GM19099 (cell line): Measurements from ENCODE around the gene SRC.

Source experiments
- POLR2A ChIP-seq: IDR thresholded peaks from 3 replicates; pipeline ENCODE4 v1.6.1; 2011; ENCODE audit warnings: low read depth; ENCODE audit not compliant: insufficient read length; ENCODE audit errors: extremely low read depth

The SRC gene

GRCh38 chr20:37345339-37346235, at the start of gene SRC:
Gene SRC (plus strand): TSS chr20:37346140. CDS start chr20:37384154, 38,014 bp downstream.
- TF ChIP-seq POLR2A = peak; percentile 46

DNA sequence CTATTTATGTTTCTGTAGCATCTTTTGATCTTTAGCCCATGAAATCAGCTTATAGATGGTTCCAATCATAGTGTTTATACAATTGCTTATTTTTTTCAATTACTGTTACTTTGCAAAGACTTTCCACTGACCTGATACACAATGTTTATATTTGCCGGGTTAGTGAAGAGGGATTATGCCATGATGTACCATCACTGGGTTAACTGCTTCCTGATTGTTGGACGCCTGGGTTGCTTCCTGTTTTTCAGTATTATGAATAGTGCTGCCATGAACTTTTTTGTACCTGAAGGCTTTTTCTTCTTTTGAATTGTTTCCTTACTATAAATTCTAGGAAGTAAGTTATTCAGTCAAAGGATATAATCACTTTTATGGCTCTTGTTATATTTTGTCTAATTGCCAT, 49.6 kb upstream of the SRC start:
- no peak for TF ChIP-seq POLR2A

- no peak for TF ChIP-seq POLR2A
These were observed 48.7 kb upstream of the SRC start for GRCh38 chr20:37297066-37297736.

DNA sequence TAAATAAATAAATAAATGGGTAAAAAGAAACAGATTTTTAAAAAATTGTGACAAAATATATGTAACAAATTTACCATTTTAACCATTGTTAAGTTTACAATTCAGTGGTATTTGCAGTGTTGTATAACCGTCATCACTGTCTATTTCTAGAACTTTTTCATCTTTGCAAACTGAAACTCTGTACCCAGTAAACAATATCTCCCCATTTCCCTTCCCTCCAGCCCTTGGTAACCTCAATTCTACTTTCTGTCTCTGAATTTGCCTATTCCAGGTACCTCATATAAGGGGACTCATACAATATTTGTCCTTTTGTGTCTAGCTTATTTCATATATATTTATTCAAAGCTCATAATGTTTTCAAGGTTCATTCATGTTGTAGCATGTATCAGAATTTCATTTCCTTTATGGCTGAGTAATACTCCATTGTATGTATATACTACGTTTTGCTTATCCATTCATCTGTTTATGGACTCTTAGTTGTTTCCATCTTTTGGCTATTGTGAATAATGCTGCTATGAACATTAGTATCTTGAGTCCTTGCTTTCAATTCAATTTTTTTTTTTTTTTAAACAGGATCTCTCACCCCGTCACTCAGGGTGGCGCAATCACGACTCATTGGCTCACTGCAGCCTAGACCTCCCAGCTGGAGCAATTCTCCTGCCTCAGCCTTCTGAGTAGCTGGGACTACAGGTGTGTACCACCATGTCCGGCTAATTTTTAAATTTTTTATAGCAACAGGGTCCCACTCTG, 47.6 kb upstream of the SRC start:
- no peak for TF ChIP-seq POLR2A

GRCh38 chr20:37299718-37300528, 46.0 kb upstream of the SRC start:
- TF ChIP-seq POLR2A = no peak

DNA sequence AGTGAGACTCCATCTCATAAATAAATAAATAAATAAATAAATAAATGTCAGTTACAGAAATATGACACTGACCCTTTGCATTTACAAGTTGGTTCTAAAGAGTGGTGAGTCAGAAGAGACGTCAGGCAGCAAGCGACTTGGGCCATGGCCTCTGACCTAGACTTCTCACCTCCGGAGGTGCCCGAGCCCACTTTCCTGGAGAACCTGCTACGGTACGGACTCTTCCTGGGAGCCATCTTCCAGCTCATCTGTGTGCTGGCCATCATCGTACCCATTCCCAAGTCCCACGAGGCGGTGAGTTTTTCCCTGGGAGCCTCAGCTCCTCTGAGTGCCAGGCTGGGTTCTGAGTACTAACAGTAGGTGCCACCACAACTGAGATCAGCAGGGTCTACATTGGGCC, 44.8 kb upstream of the SRC start:
- TF ChIP-seq POLR2A = no peak

GRCh38 chr20:37301558-37301957, 44.4 kb upstream of the SRC start:
- no peak for TF ChIP-seq POLR2A

- no peak for TF ChIP-seq POLR2A
These were observed 43.0 kb upstream of the SRC start for GRCh38 chr20:37302981-37303380.

- TF ChIP-seq POLR2A = no peak
These were observed 42.3 kb upstream of the SRC start for GRCh38 chr20:37303637-37304036.

DNA sequence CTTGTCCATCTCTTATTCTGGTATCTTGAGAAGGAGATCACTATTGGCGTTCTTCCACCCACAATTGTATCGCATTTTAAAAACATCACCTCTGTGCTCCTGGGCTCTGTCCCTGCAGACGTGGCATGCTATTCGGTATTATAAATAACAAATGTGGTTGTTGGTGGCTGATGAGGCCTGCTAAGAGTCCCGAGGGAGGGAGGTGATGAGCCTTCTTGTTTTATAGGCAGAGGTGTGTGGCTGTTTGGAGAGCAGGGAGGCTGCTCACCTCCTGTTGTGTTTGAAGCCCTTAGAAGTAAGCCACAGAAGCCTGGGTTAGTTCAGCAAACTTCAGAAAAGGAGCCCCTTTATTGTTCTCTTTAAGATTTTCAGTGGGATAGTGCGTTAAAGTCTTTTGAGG, 40.9 kb upstream of the SRC start:
- no peak for TF ChIP-seq POLR2A

DNA sequence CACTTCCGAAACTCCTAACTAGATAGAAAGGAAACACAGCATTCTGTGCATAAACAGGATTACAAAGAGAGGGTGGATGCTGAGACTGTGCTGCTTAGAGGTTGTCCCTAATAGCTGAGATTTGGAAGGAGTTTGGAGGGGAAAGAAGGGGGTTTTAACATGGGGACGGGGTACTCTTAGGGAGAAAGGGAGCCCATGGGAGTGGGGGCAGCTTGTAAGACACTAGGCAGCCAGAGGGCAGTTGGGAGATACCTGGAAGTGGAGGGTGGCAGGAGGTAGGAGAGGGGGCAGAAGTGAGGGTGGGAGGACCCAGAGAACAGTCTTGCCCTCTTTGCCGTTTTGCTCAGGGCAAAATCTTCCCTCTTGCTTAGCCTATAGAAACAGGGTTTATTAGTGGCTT, 40.1 kb upstream of the SRC start:
- TF ChIP-seq POLR2A = no peak

DNA sequence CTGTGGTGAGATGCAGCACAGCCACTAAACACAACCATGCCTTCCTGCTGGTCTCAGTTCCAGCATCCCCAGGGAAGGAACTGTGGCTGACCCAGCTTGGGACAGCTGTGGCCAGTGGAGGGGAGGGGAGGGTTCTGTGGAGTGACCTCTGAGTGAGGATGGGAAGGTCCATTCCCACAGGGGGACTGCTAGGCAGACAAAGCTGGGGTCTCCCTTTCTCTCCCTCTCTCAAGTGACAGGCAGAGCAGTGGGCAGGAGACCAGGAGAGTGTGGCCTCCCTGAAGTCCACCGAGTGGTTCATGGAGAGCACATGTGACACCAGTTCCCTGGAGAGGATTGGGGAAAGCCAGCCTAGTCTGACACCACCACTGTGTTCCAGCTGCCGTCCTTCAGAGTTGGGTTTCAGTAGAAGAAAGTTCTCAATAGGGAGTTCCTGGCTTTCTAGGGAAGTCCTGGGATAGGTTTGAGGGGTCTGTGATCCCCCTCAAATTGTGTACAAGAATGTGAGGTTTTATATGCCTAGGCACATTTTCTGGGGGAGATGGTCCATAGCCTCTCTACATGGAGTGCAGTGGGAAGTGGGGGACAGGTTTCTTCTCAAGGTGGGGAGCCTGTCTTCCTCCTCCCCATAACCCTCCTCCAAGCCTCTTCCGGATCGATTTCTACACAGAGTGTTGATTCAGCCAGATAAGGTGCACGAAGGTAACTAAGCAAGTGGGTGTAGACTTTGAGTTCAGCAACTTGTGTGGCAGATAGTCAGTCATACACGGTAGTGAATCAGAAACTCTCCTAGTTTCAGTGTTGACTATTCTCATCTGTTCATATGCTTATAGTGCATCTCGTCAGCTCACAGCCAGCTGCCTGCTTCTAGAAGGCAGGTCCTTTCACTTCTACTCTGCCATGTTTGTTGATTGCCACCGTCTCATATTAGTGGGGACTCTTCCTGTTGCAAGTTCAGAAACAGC, 37.6 kb upstream of the SRC start:
- TF ChIP-seq POLR2A = peak; percentile 42

DNA sequence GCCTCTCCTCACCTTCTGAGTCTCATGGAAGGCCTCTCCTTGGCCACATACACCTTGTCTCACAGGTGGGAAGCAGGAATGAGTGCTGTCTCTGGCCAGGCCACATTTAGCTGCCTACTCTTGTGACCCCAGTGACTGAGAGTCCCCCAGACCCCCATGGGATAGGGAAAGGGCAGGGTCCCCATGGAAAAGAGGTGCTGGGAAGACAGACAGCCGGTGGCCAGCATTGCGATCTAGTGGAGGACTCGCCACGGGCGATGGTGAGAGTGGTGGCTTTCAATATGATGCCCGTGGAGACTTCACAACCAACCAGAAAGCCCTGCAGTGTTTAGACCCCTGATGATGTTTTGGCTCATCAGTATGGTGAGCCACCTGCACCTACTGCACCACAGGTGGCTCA, 36.6 kb upstream of the SRC start:
- TF ChIP-seq POLR2A = no peak

- TF ChIP-seq POLR2A = no peak
These were observed 35.9 kb upstream of the SRC start for GRCh38 chr20:37309936-37310590.

DNA sequence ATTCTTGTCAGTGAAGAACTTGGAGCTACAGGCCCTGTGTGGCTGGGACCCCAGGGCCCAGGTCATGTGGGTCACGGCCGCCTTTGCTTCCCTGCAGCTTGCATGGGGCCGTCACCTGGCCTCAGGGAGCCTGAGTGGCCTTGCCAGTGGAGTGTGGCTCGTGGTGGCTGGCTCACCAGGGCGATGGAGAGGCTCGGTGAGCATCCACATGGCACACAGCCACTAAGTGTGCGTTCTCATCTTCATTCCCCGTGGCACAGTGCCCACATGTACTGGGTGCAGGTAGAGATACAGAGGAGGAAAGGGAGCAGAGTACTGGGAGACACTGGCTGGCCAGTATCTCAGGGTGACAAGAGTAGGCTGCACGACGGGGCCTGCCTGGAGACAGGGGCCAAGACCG, 35.0 kb upstream of the SRC start:
- TF ChIP-seq POLR2A = no peak
